Neural cell (in vitro differentiated cells): ENCODE results near the gene ACER2.

ENCODE experiments used
- EP300 ChIP-seq: fragments of 450-650 bp; conservative IDR thresholded peaks from 2 replicates; pipeline ENCODE4 v1.6.1; 2014; ENCODE audit warnings: antibody characterized with exemption, mild to moderate bottlenecking, moderate library complexity; ENCODE audit not compliant: poor library complexity, severe bottlenecking
- EZH2 ChIP-seq: fragments of 200-600, 300-800 bp; shearing (Covaris generic), sonication (generic); IDR thresholded peaks from 2 replicates; pipeline ENCODE4 v1.6.1; 2014; ENCODE audit warnings: antibody characterized with exemption, low read length, borderline replicate concordance, mild to moderate bottlenecking; ENCODE audit not compliant: insufficient read depth, poor library complexity, severe bottlenecking
- MXI1 ChIP-seq: fragments of 450-650 bp; conservative IDR thresholded peaks from 2 replicates; pipeline ENCODE4 v1.6.1; 2014; ENCODE audit warnings: antibody characterized with exemption, mild to moderate bottlenecking; ENCODE audit not compliant: poor library complexity, severe bottlenecking
- POLR2AphosphoS5 ChIP-seq: IDR thresholded peaks from 2 replicates; pipeline ENCODE4 v1.6.1; 2012
- RAD21 ChIP-seq: fragments of 450-650 bp; conservative IDR thresholded peaks from 2 replicates; pipeline ENCODE4 v1.6.1; 2014; ENCODE audit warnings: antibody characterized with exemption, mild to moderate bottlenecking, moderate library complexity
- REST ChIP-seq: IDR thresholded peaks from 2 replicates; pipeline ENCODE4 v1.6.1; 2012; ENCODE audit warnings: borderline replicate concordance
- SMC3 ChIP-seq: fragments of 450-650 bp; conservative IDR thresholded peaks from 2 replicates; pipeline ENCODE4 v1.6.1; 2014; ENCODE audit warnings: antibody characterized with exemption, mild to moderate bottlenecking, moderate library complexity; ENCODE audit not compliant: poor library complexity
- TAF1 ChIP-seq: IDR thresholded peaks from 2 replicates; pipeline ENCODE4 v1.6.1; 2012; ENCODE audit warnings: low read depth
- TF ChIP-seq, protein P1 (sequence below): fragments of 450-650 bp; IDR thresholded peaks from 2 replicates; pipeline ENCODE4 v1.5.1; 2014; ENCODE audit warnings: antibody characterized with exemption, mild to moderate bottlenecking, moderate library complexity; ENCODE audit not compliant: poor library complexity, severe bottlenecking

GRCh38 chr9:19440376-19440775 lies 31.6 kb downstream of the ACER2 start:
- no peak for TF ChIP-seq REST
- TF ChIP-seq TAF1, result no peak
- TF ChIP-seq EZH2, result no peak
- TF ChIP-seq, protein P1, sequence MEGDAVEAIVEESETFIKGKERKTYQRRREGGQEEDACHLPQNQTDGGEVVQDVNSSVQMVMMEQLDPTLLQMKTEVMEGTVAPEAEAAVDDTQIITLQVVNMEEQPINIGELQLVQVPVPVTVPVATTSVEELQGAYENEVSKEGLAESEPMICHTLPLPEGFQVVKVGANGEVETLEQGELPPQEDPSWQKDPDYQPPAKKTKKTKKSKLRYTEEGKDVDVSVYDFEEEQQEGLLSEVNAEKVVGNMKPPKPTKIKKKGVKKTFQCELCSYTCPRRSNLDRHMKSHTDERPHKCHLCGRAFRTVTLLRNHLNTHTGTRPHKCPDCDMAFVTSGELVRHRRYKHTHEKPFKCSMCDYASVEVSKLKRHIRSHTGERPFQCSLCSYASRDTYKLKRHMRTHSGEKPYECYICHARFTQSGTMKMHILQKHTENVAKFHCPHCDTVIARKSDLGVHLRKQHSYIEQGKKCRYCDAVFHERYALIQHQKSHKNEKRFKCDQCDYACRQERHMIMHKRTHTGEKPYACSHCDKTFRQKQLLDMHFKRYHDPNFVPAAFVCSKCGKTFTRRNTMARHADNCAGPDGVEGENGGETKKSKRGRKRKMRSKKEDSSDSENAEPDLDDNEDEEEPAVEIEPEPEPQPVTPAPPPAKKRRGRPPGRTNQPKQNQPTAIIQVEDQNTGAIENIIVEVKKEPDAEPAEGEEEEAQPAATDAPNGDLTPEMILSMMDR, result no peak
- no peak for TF ChIP-seq SMC3
- TF ChIP-seq EP300, result no peak
- no peak for TF ChIP-seq MXI1
- no peak for TF ChIP-seq RAD21
- TF ChIP-seq POLR2AphosphoS5, result no peak
